GM23248 (cell line): ENCODE measurements around the gene DECR2. TPM values are rescaled to one million over a fixed set of nuclear protein-coding genes. Genes with fewer than 3 reads are reported as not detected.

Source experiments
- DNase-seq: peaks from one replicate; pipeline ENCODE4 v3.0.0-alpha.2; 2015
- H2AFZ ChIP-seq: fragments of 200-600 bp; sonication (generic); 2 replicates; pipeline ENCODE4 v1.6.1; 2016; ENCODE audit warnings: antibody characterized with exemption
- H3F3A ChIP-seq: fragments of 200-600 bp; sonication (generic); 2 replicates; pipeline ENCODE4 v1.6.1; 2016; ENCODE audit warnings: mild to moderate bottlenecking, antibody characterized with exemption, mixed run types; ENCODE audit not compliant: insufficient read depth
- H3K27ac ChIP-seq: fragments of 200-600 bp; sonication (generic); 2 replicates; pipeline ENCODE4 v1.5.1; 2016; ENCODE audit warnings: mild to moderate bottlenecking
- H3K27me3 ChIP-seq: fragments of 200-600 bp; sonication (generic); replicated peaks from 2 replicates; pipeline ENCODE4 v1.6.1; 2016; ENCODE audit warnings: mild to moderate bottlenecking; ENCODE audit not compliant: insufficient read depth
- H3K36me3 ChIP-seq: fragments of 200-600 bp; sonication (generic); 2 replicates; pipeline ENCODE4 v1.6.1; 2016; ENCODE audit warnings: low read depth, mild to moderate bottlenecking
- H3K4me1 ChIP-seq: fragments of 200-600 bp; sonication (generic); 2 replicates; pipeline ENCODE4 v1.6.1; 2016; ENCODE audit warnings: mild to moderate bottlenecking; ENCODE audit not compliant: insufficient read depth
- H3K4me2 ChIP-seq: fragments of 200-600 bp; sonication (generic); one replicate; pipeline ENCODE4 v1.6.1; 2016; ENCODE audit warnings: mild to moderate bottlenecking; ENCODE audit not compliant: unreplicated experiment
- H3K4me3 ChIP-seq: fragments of 200-600 bp; sonication (generic); 2 replicates; pipeline ENCODE4 v1.5.1; 2016; ENCODE audit warnings: mild to moderate bottlenecking
- H3K79me2 ChIP-seq: fragments of 200-600 bp; sonication (generic); 2 replicates; pipeline ENCODE4 v1.6.1; 2016; ENCODE audit warnings: mild to moderate bottlenecking; ENCODE audit not compliant: insufficient read depth
- H3K9ac ChIP-seq: fragments of 200-600 bp; sonication (generic); 2 replicates; pipeline ENCODE4 v1.6.1; 2016; ENCODE audit warnings: mild to moderate bottlenecking
- H3K9me2 ChIP-seq: fragments of 200-600 bp; sonication (generic); 2 replicates; pipeline ENCODE4 v1.6.1; 2016; ENCODE audit warnings: mixed run types, mild to moderate bottlenecking, moderate library complexity; ENCODE audit not compliant: insufficient read depth
- H3K9me3 ChIP-seq: fragments of 200-600 bp; sonication (generic); one replicate; pipeline ENCODE4 v1.6.1; 2017; ENCODE audit warnings: low read depth
- H4K20me1 ChIP-seq: fragments of 200-600 bp; sonication (generic); 2 replicates; pipeline ENCODE4 v1.6.0; 2016; ENCODE audit not compliant: insufficient read depth
- EZH2 ChIP-seq: fragments of 200-600 bp; sonication (generic); IDR thresholded peaks from 2 replicates; pipeline ENCODE4 v1.6.1; 2018; ENCODE audit warnings: antibody characterized with exemption, mild to moderate bottlenecking; ENCODE audit not compliant: insufficient read depth, poor library complexity, severe bottlenecking
- EZH2phosphoT487 ChIP-seq: fragments of 200-600 bp; sonication (generic); IDR thresholded peaks from 2 replicates; pipeline ENCODE4 v1.6.1; 2018; ENCODE audit warnings: antibody characterized with exemption, moderate library complexity, mild to moderate bottlenecking, low read depth; ENCODE audit not compliant: insufficient read depth
- WGBS, 2 experiments: methylation state at CpG; one replicate each; pipeline ENCODE4 v1.1.6; 2015 to 2017; ENCODE audit warnings: low lambda C conversion rate in 2 of 2, low coverage in 1 of 2; ENCODE audit errors: missing lambda C conversion rate in 2 of 2; 5-methylcytosine and 5-hydroxymethylcytosine counted together
- in situ Hi-C: fragments of 300-500 bp; cut with MboI; formaldehyde crosslinking; loops from 2 replicates; pipeline ENCODE4 v1.15.0; 2020
- polyA plus RNA-seq: library from polyadenylated mRNA; unstranded; fragments of >200 nt; fragmentation: Nextera tagmentation; extraction: Ambion mirVana; gene quantifications from 2 replicates; pipeline ENCODE4 v1.2.1, GENCODE V29; 2016
- total RNA-seq: library from RNA; depleted of rRNA; stranded (reverse); fragments of >200 nt; shearing (Covaris generic); gene quantifications from 2 replicates; pipeline ENCODE4 v1.2.3, GENCODE V29; 2014

The DECR2 gene
- total and polyA plus RNA-seq, 2 experiments from 2014 or later = 7.8 to 26.1 TPM

DNA sequence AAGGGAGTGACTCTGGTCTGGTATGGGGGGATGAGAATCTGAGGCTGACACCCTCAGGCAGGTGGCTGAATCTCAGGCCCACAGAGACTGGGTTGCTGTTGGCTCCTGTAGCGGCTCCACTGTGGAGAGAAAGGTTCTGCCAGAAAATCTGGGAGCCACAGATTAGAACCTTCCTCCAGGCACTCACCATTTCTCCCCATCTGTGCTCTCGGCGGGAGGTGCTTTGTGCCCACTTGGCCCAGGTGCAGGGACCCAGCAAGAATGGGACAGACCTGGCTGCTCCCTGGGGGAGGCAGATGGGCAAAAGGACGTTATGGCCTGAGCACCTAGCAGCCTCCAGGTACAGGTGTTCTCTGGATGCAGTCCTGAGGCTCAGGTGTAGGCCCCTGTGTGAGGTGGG lies 43.9 kb downstream of the DECR2 start:
- Histone ChIP-seq H3K27ac (no peak overlapping the region), H2AFZ (no peak overlapping the region), H3K79me2 (peaks cover 81% of the 10 kb centered on the region), H3K9me3 (no peaks in the 10 kb centered on the region), H3K4me2 (no peak overlapping the region), H3K36me3 (no peaks in the 10 kb centered on the region), H3K4me3 (no peak overlapping the region), H3K4me1 (no peaks in the 10 kb centered on the region), H3F3A (no peaks in the 10 kb centered on the region), H3K9ac (no peak overlapping the region), H4K20me1 (0 out of 2 replicates have a peak, but pooled peaks cover 3% of the 10 kb centered on the region), H3K9me2 (no peaks in the 10 kb centered on the region), H3K27me3 (no peaks in the 10 kb centered on the region)
- TF ChIP-seq EZH2 (no peak), EZH2phosphoT487 (no peak)
- in situ Hi-C loops = no loop called here
- 72 to 73% methylated on average over 4 of the region's 4 CpGs for WGBS, 2 experiments
- no peak for DNase-seq

DNA sequence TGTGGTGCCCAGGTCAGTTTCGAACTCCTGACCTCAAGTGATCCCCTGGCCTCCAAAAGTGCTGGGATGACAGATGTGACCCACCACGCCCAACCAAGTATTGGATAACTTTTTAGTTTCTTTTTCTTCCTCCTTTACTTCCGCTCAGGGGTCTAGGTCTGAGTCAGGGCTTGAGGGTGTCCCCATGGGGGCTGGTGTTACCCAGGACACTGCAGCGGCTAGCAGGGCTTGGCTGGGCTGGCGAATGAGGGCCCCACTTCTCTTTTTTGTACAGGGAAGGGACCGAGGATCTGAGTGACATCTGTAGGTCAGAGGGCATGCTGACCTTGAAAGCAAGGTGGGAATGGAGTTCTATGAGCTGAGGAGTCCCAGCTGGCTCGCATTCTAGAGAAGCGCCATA lies 48.7 kb downstream of the DECR2 start:
- in situ Hi-C loops = no loop called here
- H3K4me2 ChIP-seq = no peak overlapping the region
- H3K27ac ChIP-seq = no peak overlapping the region
- peaks cover 46% of the 10 kb centered on the region for H3K79me2 ChIP-seq
- H3K27me3 ChIP-seq = no peaks in the 10 kb centered on the region
- H3K4me1 ChIP-seq = no peaks in the 10 kb centered on the region
- H3K9me2 ChIP-seq = no peaks in the 10 kb centered on the region
- no peak overlapping the region for H2AFZ ChIP-seq
- H3K9me3 ChIP-seq = no peaks in the 10 kb centered on the region
- 85 to 86% methylated on average over 8 of the region's 8 CpGs for WGBS, 2 experiments
- H3F3A ChIP-seq = peaks cover 4% of the 10 kb centered on the region; the same call in 1 of the 2 replicates
- no peaks in the 10 kb centered on the region for H4K20me1 ChIP-seq
- H3K4me3 ChIP-seq = no peak overlapping the region
- DNase-seq = no peak
- no peak for TF ChIP-seq EZH2
- no peak for TF ChIP-seq EZH2phosphoT487
- no peak overlapping the region for H3K9ac ChIP-seq
- no peaks in the 10 kb centered on the region for H3K36me3 ChIP-seq

DNA sequence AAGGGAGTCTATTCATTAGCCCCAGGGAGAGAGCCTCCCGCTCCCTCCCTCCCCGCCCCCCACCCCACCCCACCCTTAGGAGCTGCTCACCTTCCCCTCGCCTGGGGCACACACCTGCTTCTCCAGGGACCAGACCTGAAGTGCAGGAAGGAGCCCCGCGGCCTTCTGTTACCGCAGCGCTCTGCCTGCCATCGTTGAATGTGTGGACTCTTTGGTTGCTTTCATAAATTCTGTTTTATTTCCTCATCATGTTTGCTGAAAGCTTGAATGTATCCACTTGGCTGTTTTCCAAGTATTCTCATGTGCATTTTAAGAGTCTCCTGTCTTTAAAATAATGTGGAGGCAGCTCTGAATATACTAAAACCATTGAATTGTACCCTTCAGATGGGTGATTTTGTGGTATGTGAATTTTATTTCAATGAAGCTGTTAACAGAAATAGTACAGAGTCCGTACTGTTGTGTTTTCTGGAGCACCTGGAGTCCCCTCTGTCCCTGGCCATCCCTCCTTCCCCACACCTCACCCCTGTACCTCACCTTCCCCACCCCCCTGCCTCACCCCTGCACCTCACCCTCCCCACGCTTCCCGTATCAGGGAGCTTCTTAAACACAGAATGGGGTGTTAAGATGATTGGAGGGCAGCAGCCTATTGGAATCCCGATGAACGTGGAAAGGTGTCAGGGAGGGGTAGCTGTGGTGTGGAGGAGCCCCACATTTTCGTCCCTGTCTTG lies 49.3 kb downstream of the DECR2 start:
- no peak overlapping the region for H3K4me2 ChIP-seq
- WGBS, 2 experiments = 72 to 76% methylated on average over 13 to 14 of the region's 14 CpGs
- no peaks in the 10 kb centered on the region for H4K20me1 ChIP-seq
- H3K27ac ChIP-seq = no peak overlapping the region
- peaks cover 4% of the 10 kb centered on the region; the same call in 1 of the 2 replicates for H3F3A ChIP-seq
- in situ Hi-C loops = no loop called here
- peaks cover 46% of the 10 kb centered on the region for H3K79me2 ChIP-seq
- no peak for TF ChIP-seq EZH2
- no peak for TF ChIP-seq EZH2phosphoT487
- H3K4me3 ChIP-seq = no peak overlapping the region
- no peaks in the 10 kb centered on the region for H3K9me3 ChIP-seq
- H3K9me2 ChIP-seq = no peaks in the 10 kb centered on the region
- DNase-seq = no peak
- H3K9ac ChIP-seq = no peak overlapping the region
- no peaks in the 10 kb centered on the region for H3K36me3 ChIP-seq
- H2AFZ ChIP-seq = no peak overlapping the region
- H3K27me3 ChIP-seq = no peaks in the 10 kb centered on the region
- H3K4me1 ChIP-seq = no peaks in the 10 kb centered on the region

DNA sequence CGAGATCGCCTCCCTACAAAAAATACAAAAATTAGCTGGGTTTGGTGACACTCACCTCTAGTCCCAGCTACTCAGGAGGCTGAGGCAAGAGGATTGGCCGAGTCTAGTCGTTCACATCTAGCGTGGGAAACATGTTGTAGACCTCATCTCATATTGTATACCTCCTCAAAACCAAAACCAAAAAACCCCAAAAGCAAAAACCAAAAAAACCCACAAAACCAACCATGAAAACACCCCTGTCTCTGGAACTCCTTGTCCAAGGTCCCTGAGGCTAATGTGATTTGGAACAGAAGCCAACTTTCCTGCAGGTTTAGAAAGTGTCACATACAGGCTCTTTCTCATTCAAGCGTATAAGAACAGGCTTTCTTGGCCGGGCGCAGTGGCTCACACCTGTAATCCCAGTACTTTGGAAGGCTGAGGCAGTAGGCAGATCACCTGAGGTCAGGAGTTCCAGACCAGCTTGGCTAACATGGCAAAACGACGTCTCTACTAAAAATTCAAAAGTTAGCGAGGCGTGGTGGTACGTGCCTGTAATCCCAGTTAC lies 52.8 kb downstream of the DECR2 start:
- Histone ChIP-seq H3K9me2 (no peaks in the 10 kb centered on the region), H3K36me3 (no peaks in the 10 kb centered on the region), H2AFZ (no peak overlapping the region), H3K79me2 (peaks cover 38% of the 10 kb centered on the region), H3K4me2 (no peak overlapping the region), H3K9me3 (no peaks in the 10 kb centered on the region), H3K27me3 (no peaks in the 10 kb centered on the region), H3F3A (peaks cover 18% of the 10 kb centered on the region; the same call in 1 of the 2 replicates), H4K20me1 (no peaks in the 10 kb centered on the region), H3K4me3 (no peak overlapping the region), H3K4me1 (peaks cover 8% of the 10 kb centered on the region), H3K9ac (no peak overlapping the region), H3K27ac (no peak overlapping the region)
- no peak for TF ChIP-seq EZH2phosphoT487
- no peak for TF ChIP-seq EZH2
- WGBS, 2 experiments = 90 to 91% methylated on average over 13 of the region's 13 CpGs
- in situ Hi-C loops = no loop called here
- no peak for DNase-seq
